Keratinocyte (primary cell): ENCODE data around the gene C11orf68. TPM values are rescaled to one million over a fixed set of nuclear protein-coding genes. Genes with fewer than 3 reads are reported as not detected.

Experiments
- DNase-seq: peaks from one replicate; pipeline ENCODE4 v3.0.0-alpha.2; 2011; ENCODE audit warnings: low read depth, missing footprints, low spot score
- FAIRE-seq: peaks from 2 replicates; lab custom pipeline; 2011; peaks lifted over from hg19 to GRCh38; lab: Jason Lieb, UNC
- H2AFZ ChIP-seq: 2 replicates; pipeline ENCODE4 v1.6.0; 2012; ENCODE audit warnings: low read length, control low read depth, inconsistent platforms; ENCODE audit not compliant: control insufficient read depth
- H3K27ac ChIP-seq: 2 replicates; pipeline ENCODE4 v1.5.1; 2011; ENCODE audit warnings: low read length; ENCODE audit not compliant: control insufficient read depth, insufficient read depth
- H3K27me3 ChIP-seq: 3 replicates; pipeline ENCODE4 v1.6.0; 2011; ENCODE audit warnings: low read length; ENCODE audit not compliant: control insufficient read depth, insufficient read depth; ENCODE audit errors: extremely low read depth
- H3K36me3 ChIP-seq, 2 experiments: 2 replicates in 1 of 2; 3 replicates in 1 of 2; pipeline ENCODE4 v1.5.1; 2011; ENCODE audit warnings: low read length in 2 of 2, mild to moderate bottlenecking in 1 of 2; ENCODE audit not compliant: control insufficient read depth in 2 of 2, insufficient read depth in 2 of 2; ENCODE audit errors: extremely low read depth in 1 of 2
- H3K4me1 ChIP-seq: 3 replicates; pipeline ENCODE4 v1.5.1; 2011; ENCODE audit warnings: low read length; ENCODE audit not compliant: control insufficient read depth, insufficient read depth; ENCODE audit errors: extremely low read depth
- H3K4me2 ChIP-seq: 3 replicates; pipeline ENCODE4 v1.6.0; 2011; ENCODE audit warnings: low read depth, low read length; ENCODE audit not compliant: control insufficient read depth, insufficient read depth; ENCODE audit errors: extremely low read depth
- H3K4me3 ChIP-seq, 3 experiments: fragments of 200-600 bp in 1 of 3; sonication (generic) in 1 of 3; 2 replicates in 2 of 3; 3 replicates in 1 of 3; pipeline ENCODE4 v1.5.1; 2011 to 2016; ENCODE audit warnings: low read length in 3 of 3, mild to moderate bottlenecking in 3 of 3, control low read depth in 2 of 3, inconsistent platforms in 1 of 3, low read depth in 1 of 3, mixed read lengths in 1 of 3, mixed run types in 1 of 3, moderate library complexity in 1 of 3; ENCODE audit not compliant: control insufficient read depth in 2 of 3, insufficient read depth in 2 of 3; ENCODE audit errors: extremely low read depth in 1 of 3
- H3K79me2 ChIP-seq: 2 replicates; pipeline ENCODE4 v1.6.0; 2012; ENCODE audit warnings: low read length; ENCODE audit not compliant: control insufficient read depth, insufficient read depth
- H3K9ac ChIP-seq: 3 replicates; pipeline ENCODE4 v1.6.0; 2011; ENCODE audit warnings: low read length; ENCODE audit not compliant: control insufficient read depth, insufficient read depth; ENCODE audit errors: extremely low read depth
- H3K9me1 ChIP-seq: 3 replicates; pipeline ENCODE4 v1.6.0; 2011; ENCODE audit warnings: low read length; ENCODE audit not compliant: control insufficient read depth, insufficient read depth; ENCODE audit errors: extremely low read depth
- H3K9me3 ChIP-seq: 2 replicates; pipeline ENCODE4 v1.5.1; 2012; ENCODE audit warnings: low read depth, low read length; ENCODE audit not compliant: control insufficient read depth
- H4K20me1 ChIP-seq: 3 replicates; pipeline ENCODE4 v1.6.0; 2011; ENCODE audit warnings: low read length; ENCODE audit not compliant: control insufficient read depth, insufficient read depth; ENCODE audit errors: extremely low read depth
- CTCF ChIP-seq, 3 experiments: IDR thresholded peaks in 1 of 3; conservative IDR thresholded peaks in 1 of 3; optimal IDR thresholded peaks in 1 of 3; 2 replicates in 2 of 3; 3 replicates in 1 of 3; pipeline versions ENCODE3 to v1.5.1; 2011; ENCODE audit warnings: low read length in 3 of 3, mild to moderate bottlenecking in 3 of 3, moderate library complexity in 2 of 3, control low read depth in 1 of 3, inconsistent platforms in 1 of 3; ENCODE audit not compliant: insufficient read depth in 2 of 3; ENCODE audit errors: extremely low read depth in 1 of 3
- EZH2 ChIP-seq: IDR thresholded peaks from one replicate; pipeline ENCODE4 v1.6.1; 2012; ENCODE audit warnings: inconsistent platforms, mild to moderate bottlenecking, low read length, moderate library complexity
- dilution Hi-C: fragments of 300-500 bp; cut with MboI; formaldehyde crosslinking; loops from one replicate; pipeline ENCODE4 v1.7.0; 2020; ENCODE audit warnings: low sequenced_read_pairs; ENCODE audit not compliant: extremely low pct_ligation_motif_present
- polyA plus RNA-seq, 5 experiments: library from polyadenylated mRNA; depleted of rRNA in 3 of 5; stranded (reverse) in 3 of 5; stranded (forward) in 1 of 5; unstranded in 1 of 5; fragments of >200 nt; gene quantifications; 1 replicate in 1 of 5; 2 replicates in 3 of 5; 3 replicates in 1 of 5; pipeline versions ENCODE4 v1.2.1 to v1.2.3, GENCODE V29; 2011 to 2012; ENCODE audit warnings: missing spikeins in 2 of 5, low read depth in 1 of 5, low replicate concordance in 1 of 5

C11orf68 gene
- polyA plus RNA-seq, 1 donor (not counting 4 experiments of a cell fraction or from before 2014, with no cell fraction given) = 18.4 TPM

GRCh38 chr11:65891219-65892136, 27.4 kb downstream of the C11orf68 start:
- H2AFZ ChIP-seq = no peak overlapping the region

GRCh38 chr11:65890324-65891218, 28.3 kb downstream of the C11orf68 start, which contains the start of gene CCDC85B:
Gene CCDC85B (plus strand): TSS chr11:65890673. CDS start chr11:65890784, 111 bp downstream.
- FAIRE-seq = no peak
- Histone ChIP-seq H3K36me3 (peaks cover 17 to 40% of the 10 kb centered on the region in 2 experiments), H3K9me3 (no peaks in the 10 kb centered on the region), H2AFZ (no peak within 1 kb of the TSS), H3K9me1 (no peaks in the 10 kb centered on the region), H3K4me3 (peak within 1 kb of the TSS; percentile 42 to 91 (median 55)), H4K20me1 (peaks cover 28% of the 10 kb centered on the region), H3K9ac (peak within 1 kb of the TSS; percentile 75), H3K79me2 (peaks cover 41% of the 10 kb centered on the region), H3K4me1 (peaks cover 53% of the 10 kb centered on the region), H3K27ac (peak within 1 kb of the TSS; percentile 70), H3K4me2 (peak within 1 kb of the TSS; percentile 84), H3K27me3 (no peaks in the 10 kb centered on the region)
- no peak for DNase-seq
- dilution Hi-C loops = no loop called here
- TF ChIP-seq EZH2 = no peak
- TF ChIP-seq CTCF (optimal IDR thresholded peaks at IDR 0.05 in 1 of 3, IDR thresholded peaks at IDR 0.05 in 1 of 3, conservative IDR thresholded peaks at IDR 0.05 in 1 of 3; ENCODE audit: extremely low read depth in 1 of 3, insufficient read depth in 2 of 3, low read length in 3 of 3) = peak in 1 of 3 experiments; percentile 20

More at GRCh38 chr11:65891219-65892136, 27.4 kb downstream of the C11orf68 start:
- dilution Hi-C loops = no loop called here
- Histone ChIP-seq H3K27me3 (no peaks in the 10 kb centered on the region), H3K9me1 (no peaks in the 10 kb centered on the region), H4K20me1 (peaks cover 37% of the 10 kb centered on the region), H3K4me2 (peak overlapping the region; percentile 74), H3K36me3 (peaks cover 18 to 41% of the 10 kb centered on the region in 2 experiments), H3K79me2 (peaks cover 45% of the 10 kb centered on the region), H3K9ac (peak overlapping the region; percentile 75), H3K4me3 (peak overlapping the region; percentile 42 to 63 (median 55)), H3K9me3 (no peaks in the 10 kb centered on the region), H3K4me1 (peaks cover 59% of the 10 kb centered on the region), H3K27ac (peak overlapping the region; percentile 56)
- FAIRE-seq (no peak), DNase-seq (no peak)
- peak in 1 of 3 experiments; percentile 49 for TF ChIP-seq CTCF (optimal IDR thresholded peaks at IDR 0.05 in 1 of 3, IDR thresholded peaks at IDR 0.05 in 1 of 3, conservative IDR thresholded peaks at IDR 0.05 in 1 of 3; ENCODE audit: extremely low read depth in 1 of 3, insufficient read depth in 2 of 3, low read length in 3 of 3)
- TF ChIP-seq EZH2 = no peak
